Heart right ventricle (tissue), 16 donors: ENCODE data around the gene NEURL4. TPM values are rescaled to one million over a fixed set of nuclear protein-coding genes. Genes with fewer than 3 reads are reported as not detected.
"Not testable (repeated sequence)": the region's sequence is repeated elsewhere in the genome, so short reads cannot be mapped to it uniquely, and the experiment has no call there.

ENCODE experiments used
- ATAC-seq, 8 donors: fragments of 200-7000 bp; cut with Tn5 transposase; one replicate each; pipeline ENCODE4 v1.9.1; 2020; ENCODE audit warnings: mild to moderate bottlenecking in 8 of 8, moderate library complexity in 8 of 8, moderate number of reproducible peaks in 1 of 8
- DNase-seq, 2 donors: peaks; one replicate each; pipeline ENCODE4 v3.0.0-alpha.2; 2020
- H3K27ac ChIP-seq, 10 donors: fragments of 200-600 bp; sonication (generic) in 2 of 10; one replicate each; pipeline versions ENCODE4 v1.5.0 to v1.8.0; 2020 to 2022; ENCODE audit warnings: mild to moderate bottlenecking in 3 of 10
- H3K27me3 ChIP-seq, 7 donors: fragments of 200-600 bp; one replicate each; pipeline ENCODE4 v1.8.0; 2021 to 2022; ENCODE audit warnings: mild to moderate bottlenecking in 2 of 7
- H3K36me3 ChIP-seq, 9 donors: fragments of 200-600 bp; sonication (generic) in 1 of 9; one replicate each; pipeline versions ENCODE4 v1.5.0 to v1.8.0; 2020 to 2022; ENCODE audit warnings: mild to moderate bottlenecking in 2 of 9
- H3K4me1 ChIP-seq, 9 donors: fragments of 200-600 bp; sonication (generic) in 1 of 9; one replicate each; pipeline versions ENCODE4 v1.5.0 to v1.8.0; 2020 to 2022; ENCODE audit warnings: mild to moderate bottlenecking in 4 of 9
- H3K4me3 ChIP-seq, 10 donors: fragments of 200-600 bp; sonication (generic) in 2 of 10; one replicate each; pipeline versions ENCODE4 v1.5.0 to v1.8.0; 2020 to 2022; ENCODE audit warnings: mild to moderate bottlenecking in 7 of 10, moderate library complexity in 2 of 10
- H3K9me3 ChIP-seq, 11 donors: fragments of 200-600 bp in 10 of 11; sonication (generic) in 2 of 11; one replicate each; pipeline versions ENCODE4 v1.5.0 to v1.8.0; 2013 to 2022; ENCODE audit warnings: mild to moderate bottlenecking in 2 of 11, control low read depth in 1 of 11, moderate library complexity in 1 of 11
- CTCF ChIP-seq, 9 donors: fragments of 200-600 bp; sonication (generic) in 2 of 9; IDR thresholded peaks; one replicate each; pipeline versions ENCODE4 v1.5.0 to v1.8.0; 2021 to 2022; ENCODE audit warnings: antibody characterized with exemption in 9 of 9, mild to moderate bottlenecking in 5 of 9, moderate library complexity in 1 of 9
- WGBS, 2 donors: extraction: QIAGEN DNeasy Blood & Tissue Kit; methylation state at CpG; one replicate each; pipeline ENCODE4 v1.1.7; 2013; ENCODE audit warnings: inconsistent platforms in 1 of 2; 5-methylcytosine and 5-hydroxymethylcytosine counted together
- intact Hi-C, 10 donors: fragments of 100-400 bp; cut with DNase I; formaldehyde crosslinking; loops; one replicate each; pipeline versions ENCODE4 v1.11.1 to v1.14.2; 2022
- polyA plus RNA-seq, 2 donors: library from polyadenylated mRNA; stranded (reverse); fragments of 200-250 nt; gene quantifications; one replicate each; pipeline ENCODE4 v1.2.3, GENCODE V29; 2013
- total RNA-seq, 10 donors: library from RNA; stranded (reverse); fragmentation: NEBNext Ultra II Directional in 3 of 10; extraction: Animal tissue kit (Norgen Biotek cat#: 25700) in 3 of 10; gene quantifications; one replicate each; pipeline versions ENCODE4 v1.2.1 to v1.2.4, GENCODE V29; 2021 to 2023
- donor health status: Arrhythmogenic right ventricular cardiomyopathy.
- donor health status: ischemic (EF 13 %, LVEDD 7.1; RV severe dilation, severe dysfunction).
- donor health status: healthy with polysubstance abuse.
- donor health status: DM: no; HTN: yes; CAD: no.
- donor health status: DM: no; HTN: no; CAD: no.
- donor health status: ischemic (EF 25% LVEDD 6.9; RV normal size, moderate dysfunction).
- donor health status: ischemic (EF 25% LVEDD 5.7; RV mildly dilated, moderate dysfunction).
- donor health status: healthy.
- donor health status: DM: yes; HTN: yes; CAD: no.
- donor health status: Ischemic cardiomyopathy.
- donor health status: ischemic (EF 35%, LVEDD 5.7; RV mildly dilated, moderate dysfunction).
- donor health status: nonischemic (EF 11% LVEDD 7.7; RV severe dilation, severe dysfunction).
- donor health status: DM: yes; HTN: yes; CAD: no.
- donor health status: PGD.
- donor health status: ischemic (EF 29% LVEDD 5.4; RV normal size, mild dysfunction).
- donor health status: nonischemic (EF 23%, LVEDD 6.1; RV moderate dilation, normal function).

Gene NEURL4
- total and polyA plus RNA-seq, 12 donors = 21.7 to 55.5 (median 28.7) TPM

DNA sequence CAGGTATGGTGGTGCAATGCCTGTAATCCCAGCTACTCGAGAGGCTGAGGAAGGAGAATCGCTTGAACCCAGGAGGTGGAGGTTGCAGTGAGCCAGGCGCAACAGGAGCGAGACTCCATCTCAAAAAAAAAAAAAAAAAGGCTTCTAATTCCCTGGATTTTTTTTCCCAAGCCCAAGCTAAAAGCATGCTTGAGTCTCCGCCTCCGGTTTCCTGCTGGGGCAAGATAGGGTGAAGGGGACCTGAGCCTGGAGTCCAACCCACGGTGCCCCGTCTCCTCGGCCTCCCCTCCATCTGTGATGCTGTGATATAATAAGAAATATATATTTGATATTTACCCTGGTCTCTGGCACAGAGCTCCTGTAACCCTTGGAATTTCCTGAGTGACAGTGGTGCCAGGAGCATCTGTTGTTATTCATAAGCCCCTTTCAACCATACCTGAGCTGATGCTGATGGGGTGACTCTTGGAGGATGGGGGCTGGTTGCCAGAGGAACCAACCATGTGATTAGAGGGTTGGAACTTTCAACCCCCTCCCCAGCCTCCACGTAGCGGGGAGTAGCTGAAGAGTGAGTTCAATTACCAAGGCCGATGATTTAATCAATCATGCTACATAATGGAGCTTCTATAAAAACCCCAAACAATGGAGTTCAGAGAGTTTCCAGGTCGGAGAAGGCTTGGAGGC, 38.9 kb upstream of the NEURL4 start:
- WGBS, 2 donors = 61 to 68% methylated on average over 13 of the region's 13 CpGs
- H3K27me3 ChIP-seq = peaks cover 0 to 6% (median 0%) of the 10 kb centered on the region in 7 donors
- no peak for TF ChIP-seq CTCF (IDR thresholded peaks at IDR 0.05)
- H3K27ac ChIP-seq = no peak overlapping the region
- no peaks in the 10 kb centered on the region for H3K36me3 ChIP-seq
- DNase-seq (no peak), ATAC-seq (no peak)
- no peak overlapping the region for H3K4me3 ChIP-seq
- H3K4me1 ChIP-seq = no peaks in the 10 kb centered on the region
- intact Hi-C loops = loop anchor here in 1 of 10 donors (10.0 kb wide), 1 partner anchor 147 kb away; no protein-coding TSS in a partner anchor
- H3K9me3 ChIP-seq = no peaks in the 10 kb centered on the region

DNA sequence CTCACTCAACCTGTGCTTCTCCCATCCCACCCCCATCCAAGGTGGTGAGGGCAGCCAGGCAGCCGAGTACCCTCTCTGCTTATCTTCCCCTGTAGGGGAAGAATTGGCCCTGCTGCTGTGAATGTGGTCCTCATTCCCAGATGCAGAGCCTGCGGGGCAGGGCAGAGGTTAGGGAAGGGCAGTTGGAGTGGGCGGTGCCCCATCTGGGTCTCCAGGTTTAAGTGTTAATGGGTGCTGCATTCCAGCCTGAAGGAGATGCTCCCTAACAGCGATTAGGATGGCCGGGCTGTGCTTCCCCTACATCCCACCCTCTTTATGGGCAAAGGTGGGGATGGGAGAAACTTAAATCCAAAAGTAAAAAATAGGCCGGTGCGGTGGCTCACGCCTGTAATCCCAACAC, 37.9 kb upstream of the NEURL4 start:
- 69 to 84% methylated on average over 8 of the region's 8 CpGs for WGBS, 2 donors
- TF ChIP-seq CTCF (IDR thresholded peaks at IDR 0.05) = no peak
- peaks cover 0 to 6% (median 0%) of the 10 kb centered on the region in 7 donors for H3K27me3 ChIP-seq
- intact Hi-C loops = loop anchor here in 1 of 10 donors (10.0 kb wide), 1 partner anchor 148 kb away; no protein-coding TSS in a partner anchor
- no peak overlapping the region for H3K27ac ChIP-seq
- no peak for DNase-seq
- no peaks in the 10 kb centered on the region for H3K4me1 ChIP-seq
- H3K9me3 ChIP-seq = no peaks in the 10 kb centered on the region
- no peaks in the 10 kb centered on the region for H3K36me3 ChIP-seq
- H3K4me3 ChIP-seq = no peak overlapping the region
- no peak for ATAC-seq

GRCh38 chr17:7365963-7366362, 36.8 kb upstream of the NEURL4 start:
- H3K27me3 ChIP-seq, H3K9me3 ChIP-seq, H3K36me3 ChIP-seq, H3K27ac ChIP-seq, ATAC-seq, H3K4me1 ChIP-seq, H3K4me3 ChIP-seq, DNase-seq: not testable (repeated sequence)
- intact Hi-C loops = loop anchor here in 1 of 10 donors (10.0 kb wide), 1 partner anchor 149 kb away; no protein-coding TSS in a partner anchor
- 76 to 87% methylated on average over 6 of the region's 7 CpGs for WGBS, 2 donors

- Histone ChIP-seq H3K27me3 (no peaks in the 10 kb centered on the region), H3K4me1 (no peaks in the 10 kb centered on the region), H3K36me3 (no peaks in the 10 kb centered on the region), H3K9me3 (no peaks in the 10 kb centered on the region), H3K4me3 (no peak overlapping the region), H3K27ac (no peak overlapping the region)
- DNase-seq = no peak
- TF ChIP-seq CTCF (IDR thresholded peaks at IDR 0.05) = no peak
- 94 to 95% methylated on average over 6 of the region's 6 CpGs for WGBS, 2 donors
- intact Hi-C loops = loop anchor here in 1 of 10 donors (10.0 kb wide), 1 partner anchor 151 kb away; no protein-coding TSS in a partner anchor
- ATAC-seq = no peak
Measured at GRCh38 chr17:7363311-7363710, 34.2 kb upstream of the NEURL4 start.

GRCh38 chr17:7361906-7362305, 32.8 kb upstream of the NEURL4 start:
- TF ChIP-seq CTCF (IDR thresholded peaks at IDR 0.05) = no peak
- ATAC-seq (no peak), DNase-seq (no peak)
- Histone ChIP-seq H3K4me1 (no peaks in the 10 kb centered on the region), H3K36me3 (no peaks in the 10 kb centered on the region), H3K27ac (no peak overlapping the region), H3K9me3 (no peaks in the 10 kb centered on the region), H3K27me3 (no peaks in the 10 kb centered on the region), H3K4me3 (no peak overlapping the region)
- intact Hi-C loops = loop anchor here in 1 of 10 donors (10.0 kb wide), 1 partner anchor 153 kb away; no protein-coding TSS in a partner anchor
- 65 to 77% methylated on average over 3 of the region's 3 CpGs for WGBS, 2 donors
